ENCODE data around the gene PHLDA3.

- TF ChIP-seq CTCF (IDR thresholded peaks at IDR 0.05) (no peak), POLR2A (IDR thresholded peaks at IDR 0.05) (no peak)
Observed at GRCh38 chr1:201503397-201504176, 34.6 kb upstream of the PHLDA3 start.
